SJCRH30 (cell line): Measurements from ENCODE around the gene GJA1. TPM values are rescaled to one million over a fixed set of nuclear protein-coding genes. Genes with fewer than 3 reads are reported as not detected.
"Not testable (repeated sequence)": the region's sequence is repeated elsewhere in the genome, so short reads cannot be mapped to it uniquely, and the experiment has no call there.

ENCODE experiments used
- DNase-seq, 2 experiments: peaks; one replicate each; pipeline ENCODE4 v3.0.0-alpha.2; 2015 to 2020
- H3K27ac ChIP-seq: fragments of 250-450 bp; sonication (Bioruptor Pico); 2 replicates; pipeline ENCODE4 v1.5.1; 2020; ENCODE audit warnings: mild to moderate bottlenecking, moderate library complexity
- H3K27me3 ChIP-seq: fragments of 250-450 bp; sonication (Bioruptor Pico); 2 replicates; pipeline ENCODE4 v1.5.1; 2020; ENCODE audit warnings: mild to moderate bottlenecking, moderate library complexity
- H3K36me3 ChIP-seq: fragments of 250-450 bp; sonication (Bioruptor Pico); 2 replicates; pipeline ENCODE4 v1.5.1; 2020; ENCODE audit warnings: mild to moderate bottlenecking, moderate library complexity
- H3K4me1 ChIP-seq: fragments of 250-450 bp; sonication (Bioruptor Pico); 2 replicates; pipeline ENCODE4 v1.5.1; 2020; ENCODE audit warnings: mild to moderate bottlenecking, moderate library complexity
- H3K4me3 ChIP-seq: fragments of 250-450 bp; sonication (Bioruptor Pico); 2 replicates; pipeline ENCODE4 v1.5.1; 2020; ENCODE audit warnings: mild to moderate bottlenecking, moderate library complexity
- H3K9me3 ChIP-seq: fragments of 250-450 bp; sonication (Bioruptor Pico); replicated peaks from 2 replicates; pipeline ENCODE4 v1.5.1; 2020; ENCODE audit warnings: mild to moderate bottlenecking, moderate library complexity
- total RNA-seq: library from RNA; depleted of rRNA; stranded (reverse); fragments of >200 nt; shearing (Covaris generic); gene quantifications from 2 replicates; pipeline ENCODE4 v1.2.3, GENCODE V29; 2014

Gene GJA1
- total RNA-seq, 1 experiment from 2014 or later: 4.5 TPM

GRCh38 chr6:121430514-121431460 is 4.7 kb upstream of the GJA1 start:
- no peak overlapping the region for H3K4me3 ChIP-seq
- no peaks in the 10 kb centered on the region for H3K4me1 ChIP-seq
- peaks cover 2% of the 10 kb centered on the region; the same call in 1 of the 2 replicates for H3K27me3 ChIP-seq
- H3K9me3 ChIP-seq: no peaks in the 10 kb centered on the region
- peak in 1 of 2 experiments; percentile 43 for DNase-seq
- no peaks in the 10 kb centered on the region for H3K36me3 ChIP-seq
- H3K27ac ChIP-seq: no peak overlapping the region

GRCh38 chr6:121431776-121432175 is 3.7 kb upstream of the GJA1 start:
- not testable (repeated sequence) for H3K9me3 ChIP-seq, H3K36me3 ChIP-seq, DNase-seq

GRCh38 chr6:121434037-121434770 is 1.2 kb upstream of the GJA1 start:
- Histone ChIP-seq H3K9me3 (no peaks in the 10 kb centered on the region), H3K36me3 (no peaks in the 10 kb centered on the region), H3K27me3 (peaks cover 2% of the 10 kb centered on the region; the same call in 1 of the 2 replicates), H3K4me3 (no peak overlapping the region), H3K4me1 (no peaks in the 10 kb centered on the region), H3K27ac (no peak overlapping the region)
- DNase-seq: no peak

More at GRCh38 chr6:121431776-121432175, 3.7 kb upstream of the GJA1 start:
- H3K27ac ChIP-seq, H3K4me3 ChIP-seq, H3K27me3 ChIP-seq, H3K4me1 ChIP-seq: not testable (repeated sequence)

GRCh38 chr6:121436274-121436857 is 920 bp downstream of the GJA1 start:
- Histone ChIP-seq H3K4me3 (peak overlapping the region; percentile 55), H3K4me1 (no peaks in the 10 kb centered on the region), H3K27me3 (peaks cover 2% of the 10 kb centered on the region; the same call in 1 of the 2 replicates), H3K9me3 (no peaks in the 10 kb centered on the region), H3K36me3 (no peaks in the 10 kb centered on the region), H3K27ac (no peak overlapping the region)
- peak in 1 of 2 experiments; percentile 6 for DNase-seq

- Histone ChIP-seq H3K36me3 (no peaks in the 10 kb centered on the region), H3K4me1 (no peaks in the 10 kb centered on the region), H3K4me3 (peak overlapping the region; percentile 55), H3K9me3 (no peaks in the 10 kb centered on the region), H3K27ac (no peak overlapping the region), H3K27me3 (peaks cover 2% of the 10 kb centered on the region; the same call in 1 of the 2 replicates)
- peak; percentile 17 to 36 for DNase-seq
These were observed 1.8 kb downstream of the GJA1 start for GRCh38 chr6:121436960-121437850.

- Histone ChIP-seq H3K4me1 (no peaks in the 10 kb centered on the region), H3K36me3 (no peaks in the 10 kb centered on the region), H3K27ac (no peak overlapping the region), H3K9me3 (no peaks in the 10 kb centered on the region), H3K4me3 (peak overlapping the region; percentile 55), H3K27me3 (peaks cover 2% of the 10 kb centered on the region; the same call in 1 of the 2 replicates)
- DNase-seq: peak in 1 of 2 experiments; percentile 4
These were observed 2.6 kb downstream of the GJA1 start for GRCh38 chr6:121437851-121438651.

GRCh38 chr6:121438869-121439268 is 3.4 kb downstream of the GJA1 start:
- peaks cover 2% of the 10 kb centered on the region; the same call in 1 of the 2 replicates for H3K27me3 ChIP-seq
- no peaks in the 10 kb centered on the region for H3K4me1 ChIP-seq
- H3K9me3 ChIP-seq: no peaks in the 10 kb centered on the region
- H3K4me3 ChIP-seq: no peak overlapping the region
- no peak for DNase-seq
- H3K27ac ChIP-seq: no peak overlapping the region
- no peaks in the 10 kb centered on the region for H3K36me3 ChIP-seq

- H3K4me3 ChIP-seq: no peak overlapping the region
- H3K27me3 ChIP-seq: peaks cover 2% of the 10 kb centered on the region; the same call in 1 of the 2 replicates
- H3K27ac ChIP-seq: no peak overlapping the region
- no peak for DNase-seq
- no peaks in the 10 kb centered on the region for H3K36me3 ChIP-seq
- no peaks in the 10 kb centered on the region for H3K9me3 ChIP-seq
- no peaks in the 10 kb centered on the region for H3K4me1 ChIP-seq
These were observed 4.0 kb downstream of the GJA1 start for GRCh38 chr6:121439475-121439874.

GRCh38 chr6:121439926-121440325 is 4.5 kb downstream of the GJA1 start:
- no peak overlapping the region for H3K4me3 ChIP-seq
- H3K9me3 ChIP-seq: no peaks in the 10 kb centered on the region
- DNase-seq: no peak
- H3K27ac ChIP-seq: no peak overlapping the region
- peaks cover 2% of the 10 kb centered on the region; the same call in 1 of the 2 replicates for H3K27me3 ChIP-seq
- H3K4me1 ChIP-seq: no peaks in the 10 kb centered on the region
- H3K36me3 ChIP-seq: no peaks in the 10 kb centered on the region

- Histone ChIP-seq H3K9me3 (no peaks in the 10 kb centered on the region), H3K27ac (no peak overlapping the region), H3K4me3 (no peak overlapping the region), H3K4me1 (no peaks in the 10 kb centered on the region), H3K27me3 (no peaks in the 10 kb centered on the region), H3K36me3 (no peaks in the 10 kb centered on the region)
- no peak for DNase-seq
These were observed 6.0 kb downstream of the GJA1 start for GRCh38 chr6:121441477-121441876.

- Histone ChIP-seq H3K9me3 (no peaks in the 10 kb centered on the region), H3K4me1 (no peaks in the 10 kb centered on the region), H3K36me3 (no peaks in the 10 kb centered on the region), H3K27me3 (no peaks in the 10 kb centered on the region), H3K4me3 (no peak overlapping the region), H3K27ac (no peak overlapping the region)
- no peak for DNase-seq
These were observed 7.1 kb downstream of the GJA1 start for GRCh38 chr6:121442576-121442975.

GRCh38 chr6:121443971-121444541 is 8.6 kb downstream of the GJA1 start:
- Histone ChIP-seq H3K27ac (no peak overlapping the region), H3K9me3 (no peaks in the 10 kb centered on the region), H3K36me3 (no peaks in the 10 kb centered on the region), H3K4me3 (no peak overlapping the region), H3K4me1 (no peaks in the 10 kb centered on the region), H3K27me3 (no peaks in the 10 kb centered on the region)
- DNase-seq: no peak

GRCh38 chr6:121446705-121447104 is 11.3 kb downstream of the GJA1 start:
- not testable (repeated sequence) for H3K9me3 ChIP-seq

More at GRCh38 chr6:121446705-121447104, 11.3 kb downstream of the GJA1 start:
- DNase-seq, H3K4me1 ChIP-seq, H3K36me3 ChIP-seq, H3K27ac ChIP-seq, H3K4me3 ChIP-seq, H3K27me3 ChIP-seq: not testable (repeated sequence)
